Smooth muscle cell (in vitro differentiated cells): ENCODE data around the gene HACD1. TPM values are rescaled to one million over a fixed set of nuclear protein-coding genes. Genes with fewer than 3 reads are reported as not detected.
A peak's percentile ranks its signal among the peaks of the same experiment; 100 is the strongest.

Experiments used
- DNase-seq: peaks from one replicate; lab custom pipeline; 2025; ENCODE audit not compliant: unreplicated experiment; lab: John Stamatoyannopoulos, UW
- H2AFZ ChIP-seq: fragments of 200-600 bp; sonication (generic); 2 replicates; pipeline ENCODE4 v1.6.0; 2016; ENCODE audit warnings: antibody characterized with exemption, low read depth, mild to moderate bottlenecking
- H3F3A ChIP-seq: fragments of 200-600 bp; sonication (generic); 2 replicates; pipeline ENCODE4 v1.6.0; 2017; ENCODE audit warnings: antibody characterized with exemption, low read depth
- H3K27ac ChIP-seq: fragments of 200-600 bp; sonication (generic); 2 replicates; pipeline ENCODE4 v1.5.1; 2016; ENCODE audit warnings: low read depth, mild to moderate bottlenecking
- H3K27me3 ChIP-seq: fragments of 200-600 bp; sonication (generic); 2 replicates; pipeline ENCODE4 v1.6.1; 2016; ENCODE audit warnings: low read depth, mild to moderate bottlenecking
- H3K36me3 ChIP-seq: fragments of 200-600 bp; sonication (generic); 2 replicates; pipeline ENCODE4 v1.5.1; 2016; ENCODE audit warnings: low read depth
- H3K4me1 ChIP-seq: fragments of 200-600 bp; sonication (generic); 2 replicates; pipeline ENCODE4 v1.5.1; 2016; ENCODE audit warnings: low read depth
- H3K4me2 ChIP-seq: fragments of 200-600 bp; sonication (generic); 2 replicates; pipeline ENCODE4 v1.6.0; 2016; ENCODE audit warnings: mild to moderate bottlenecking
- H3K4me3 ChIP-seq: fragments of 200-600 bp; sonication (generic); 2 replicates; pipeline ENCODE4 v1.5.1; 2016; ENCODE audit warnings: mild to moderate bottlenecking
- H3K79me2 ChIP-seq: fragments of 200-600 bp; sonication (generic); 2 replicates; pipeline ENCODE4 v1.6.0; 2016; ENCODE audit warnings: low read depth, mild to moderate bottlenecking
- H3K9ac ChIP-seq: fragments of 200-600 bp; sonication (generic); 2 replicates; pipeline ENCODE4 v1.6.0; 2016; ENCODE audit warnings: low read depth
- H3K9me3 ChIP-seq: fragments of 200-600 bp; sonication (generic); replicated peaks from 2 replicates; pipeline ENCODE4 v1.5.1; 2016; ENCODE audit warnings: low read depth
- H4K20me1 ChIP-seq: fragments of 200-600 bp; sonication (generic); 2 replicates; pipeline ENCODE4 v1.6.0; 2016; ENCODE audit warnings: low read depth
- WGBS: methylation state at CpG from one replicate; pipeline ENCODE4 v1.1.7; 2016; ENCODE audit warnings: low lambda C conversion rate; 5-methylcytosine and 5-hydroxymethylcytosine counted together
- polyA plus RNA-seq: library from polyadenylated mRNA; unstranded; fragments of >200 nt; fragmentation: Nextera tagmentation; extraction: Ambion mirVana; gene quantifications from 2 replicates; pipeline ENCODE4 v1.2.1, GENCODE V29; 2016
- total RNA-seq: library from RNA; depleted of rRNA; stranded (reverse); fragments of >200 nt; gene quantifications from 2 replicates; pipeline ENCODE4 v1.2.3, GENCODE V29; 2014
- TF ChIP-seq, protein P1 (sequence below): fragments of 200-600 bp; sonication (generic); IDR thresholded peaks from 2 replicates; pipeline ENCODE4 v1.5.1; 2017; ENCODE audit warnings: borderline replicate concordance, mild to moderate bottlenecking, antibody characterized with exemption; ENCODE audit not compliant: insufficient read depth, poor library complexity, severe bottlenecking

HACD1 gene
- total and polyA plus RNA-seq, 2 experiments from 2014 or later = 26.4 to 54.5 TPM

DNA sequence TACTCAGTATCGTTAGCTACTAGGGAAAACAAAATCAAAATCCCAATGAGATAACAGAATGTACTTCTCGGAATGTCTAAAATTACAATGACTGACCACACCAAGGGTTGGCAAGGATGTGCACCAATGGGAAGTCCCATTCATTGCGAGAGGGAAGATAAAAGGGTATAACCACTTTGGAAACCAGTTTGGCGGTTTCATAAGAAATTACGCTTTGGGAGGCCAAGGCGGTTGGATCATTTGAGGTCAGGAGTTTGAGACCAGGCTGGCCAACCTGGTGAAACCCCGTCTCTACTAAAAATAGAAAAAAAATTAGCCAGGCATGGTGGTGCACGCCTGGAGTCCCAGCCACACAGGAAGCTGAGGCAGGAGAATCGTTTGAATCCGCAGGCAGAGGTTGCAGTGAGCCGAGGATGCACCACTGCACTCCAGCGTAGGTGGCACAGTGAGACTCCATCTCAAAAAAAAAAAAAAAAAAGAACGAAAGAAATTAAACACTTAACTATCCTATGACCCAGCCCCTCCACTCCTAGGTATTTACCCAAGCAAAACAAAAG, 7.6 kb downstream of the HACD1 start:
- Histone ChIP-seq H3F3A (no peaks in the 10 kb centered on the region), H2AFZ (no peak overlapping the region), H3K79me2 (no peaks in the 10 kb centered on the region), H3K4me1 (no peaks in the 10 kb centered on the region), H3K4me3 (no peak overlapping the region), H4K20me1 (peaks cover 3% of the 10 kb centered on the region), H3K9me3 (no peaks in the 10 kb centered on the region), H3K27ac (no peak overlapping the region), H3K4me2 (no peak overlapping the region), H3K27me3 (no peaks in the 10 kb centered on the region), H3K9ac (no peak overlapping the region), H3K36me3 (no peaks in the 10 kb centered on the region)
- no peak for DNase-seq
- TF ChIP-seq, protein P1, sequence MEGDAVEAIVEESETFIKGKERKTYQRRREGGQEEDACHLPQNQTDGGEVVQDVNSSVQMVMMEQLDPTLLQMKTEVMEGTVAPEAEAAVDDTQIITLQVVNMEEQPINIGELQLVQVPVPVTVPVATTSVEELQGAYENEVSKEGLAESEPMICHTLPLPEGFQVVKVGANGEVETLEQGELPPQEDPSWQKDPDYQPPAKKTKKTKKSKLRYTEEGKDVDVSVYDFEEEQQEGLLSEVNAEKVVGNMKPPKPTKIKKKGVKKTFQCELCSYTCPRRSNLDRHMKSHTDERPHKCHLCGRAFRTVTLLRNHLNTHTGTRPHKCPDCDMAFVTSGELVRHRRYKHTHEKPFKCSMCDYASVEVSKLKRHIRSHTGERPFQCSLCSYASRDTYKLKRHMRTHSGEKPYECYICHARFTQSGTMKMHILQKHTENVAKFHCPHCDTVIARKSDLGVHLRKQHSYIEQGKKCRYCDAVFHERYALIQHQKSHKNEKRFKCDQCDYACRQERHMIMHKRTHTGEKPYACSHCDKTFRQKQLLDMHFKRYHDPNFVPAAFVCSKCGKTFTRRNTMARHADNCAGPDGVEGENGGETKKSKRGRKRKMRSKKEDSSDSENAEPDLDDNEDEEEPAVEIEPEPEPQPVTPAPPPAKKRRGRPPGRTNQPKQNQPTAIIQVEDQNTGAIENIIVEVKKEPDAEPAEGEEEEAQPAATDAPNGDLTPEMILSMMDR = no peak
- 94% methylated on average over 13 of the region's 13 CpGs for WGBS

DNA sequence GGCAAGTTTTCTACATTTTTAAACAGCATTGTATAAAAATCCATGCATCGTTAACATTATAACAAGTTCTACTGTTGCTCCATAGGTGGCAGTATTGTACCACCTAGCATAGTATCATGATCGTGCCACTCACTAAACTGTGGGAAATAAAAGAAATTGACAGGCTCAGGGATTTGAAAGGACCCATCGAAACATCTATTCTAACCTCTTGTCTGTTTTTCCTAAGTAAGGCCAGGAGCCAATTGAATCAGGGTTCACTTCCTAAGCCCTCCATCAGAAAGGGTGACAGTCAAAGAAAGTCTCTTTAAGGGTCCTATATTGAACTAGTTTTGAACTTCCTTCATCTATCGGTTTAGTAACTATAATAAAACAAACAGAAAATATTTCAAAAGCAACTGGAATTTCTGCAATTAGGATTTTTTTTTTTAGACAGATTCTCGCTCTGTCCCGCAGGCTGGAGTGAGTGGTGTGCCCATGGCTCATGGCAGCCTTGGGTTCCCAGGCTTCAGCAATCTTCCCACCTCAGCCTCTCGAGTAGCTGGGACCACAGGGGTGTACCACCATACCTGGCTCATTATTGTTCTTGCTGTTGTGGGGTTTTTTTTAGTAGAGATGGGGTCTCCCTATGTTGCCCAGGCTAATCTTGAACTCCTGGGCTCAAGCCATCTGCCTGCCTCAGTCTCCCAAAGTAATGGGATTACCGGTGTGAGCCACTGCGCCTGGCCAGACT, 9.4 kb downstream of the HACD1 start:
- DNase-seq = no peak
- H3K9me3 ChIP-seq = no peaks in the 10 kb centered on the region
- TF ChIP-seq, protein P1 = peak; percentile 90
- no peak overlapping the region for H3K9ac ChIP-seq
- H3K36me3 ChIP-seq = no peaks in the 10 kb centered on the region
- no peak overlapping the region for H2AFZ ChIP-seq
- 71% methylated on average over 9 of the region's 9 CpGs for WGBS
- H3K27ac ChIP-seq = no peak overlapping the region
- H3F3A ChIP-seq = no peaks in the 10 kb centered on the region
- no peak overlapping the region for H3K4me3 ChIP-seq
- no peaks in the 10 kb centered on the region for H3K79me2 ChIP-seq
- no peaks in the 10 kb centered on the region for H3K27me3 ChIP-seq
- H4K20me1 ChIP-seq = peaks cover 3% of the 10 kb centered on the region
- no peaks in the 10 kb centered on the region for H3K4me1 ChIP-seq
- H3K4me2 ChIP-seq = no peak overlapping the region

DNA sequence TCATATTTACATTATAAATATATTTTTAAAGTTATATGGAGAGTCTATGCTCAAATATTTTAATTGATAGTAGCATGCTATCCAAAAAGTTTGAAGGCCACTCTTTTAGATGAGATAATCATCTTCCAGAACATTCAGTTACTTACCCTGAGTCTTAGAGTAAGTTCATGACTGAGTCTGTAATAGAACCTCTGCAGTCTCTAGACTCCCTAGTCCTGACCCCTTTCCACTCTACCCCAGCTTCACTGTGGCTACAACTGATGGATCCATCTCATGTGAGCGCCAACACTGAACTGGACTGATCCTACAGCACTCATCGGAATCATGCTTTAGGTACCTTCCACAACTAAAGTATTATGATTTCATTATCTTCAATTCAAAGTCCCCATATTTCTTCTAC, 10.1 kb downstream of the HACD1 start:
- Histone ChIP-seq H3K9me3 (no peaks in the 10 kb centered on the region), H3K79me2 (no peaks in the 10 kb centered on the region), H3K4me3 (no peak overlapping the region), H3K27me3 (no peaks in the 10 kb centered on the region), H3K27ac (no peak overlapping the region), H4K20me1 (peaks cover 3% of the 10 kb centered on the region), H3K36me3 (no peaks in the 10 kb centered on the region), H2AFZ (no peak overlapping the region), H3K4me2 (no peak overlapping the region), H3K4me1 (no peaks in the 10 kb centered on the region), H3K9ac (no peak overlapping the region), H3F3A (no peaks in the 10 kb centered on the region)
- no peak for DNase-seq
- 72% methylated on average over 2 of the region's 2 CpGs for WGBS
- TF ChIP-seq, protein P1 = no peak
